K562 (cell line): Measurements from ENCODE around the gene PPM1N. TPM values are rescaled to one million over a fixed set of nuclear protein-coding genes. Genes with fewer than 3 reads are reported as not detected.

Experiments
- ARID2 ChIP-seq: fragments of 450-650 bp; IDR thresholded peaks from 2 replicates; pipeline ENCODE4 v1.6.1; 2017; ENCODE audit warnings: antibody characterized with exemption, mild to moderate bottlenecking
- CCAR2 ChIP-seq: fragments of 200-400 bp; formaldehyde crosslinking; IDR thresholded peaks from 2 replicates; pipeline ENCODE4 v1.6.1; 2017; ENCODE audit warnings: mild to moderate bottlenecking, low read depth, low read length
- DDX20 ChIP-seq: fragments of 450-650 bp; IDR thresholded peaks from 2 replicates; pipeline ENCODE4 v1.6.1; 2016; ENCODE audit warnings: missing genetic modification characterization, low read depth, mild to moderate bottlenecking, missing compliant biosample characterization, moderate library complexity
- DLX4 ChIP-seq: fragments of 250-450 bp; sonication (Bioruptor Pico); IDR thresholded peaks from 2 replicates; pipeline ENCODE4 v1.6.1; 2021; ENCODE audit warnings: mild to moderate bottlenecking
- EP300 ChIP-seq: IDR thresholded peaks from 2 replicates; pipeline ENCODE4 v1.6.1; 2012; ENCODE audit warnings: low read length, improper control_type of control experiment
- GTF2E2 ChIP-seq: fragments of 200-800 bp; sonication (Bioruptor generic); IDR thresholded peaks from 2 replicates; pipeline ENCODE4 v1.6.1; 2016; ENCODE audit warnings: missing genetic modification characterization, missing compliant biosample characterization
- HDGF ChIP-seq: fragments of 450-650 bp; IDR thresholded peaks from 2 replicates; pipeline ENCODE4 v1.6.1; 2016
- HINFP ChIP-seq: fragments of 450-650 bp; conservative IDR thresholded peaks from 2 replicates; pipeline ENCODE4 v1.6.1; 2016; ENCODE audit warnings: missing genetic modification characterization, low read depth, mild to moderate bottlenecking, control low read depth, missing compliant biosample characterization
- HNRNPL ChIP-seq: fragments of 200-400 bp; formaldehyde crosslinking; IDR thresholded peaks from 2 replicates; pipeline ENCODE4 v1.6.1; 2017; ENCODE audit warnings: low read depth, mild to moderate bottlenecking, low read length
- MCM2 ChIP-seq: fragments of 450-650 bp; IDR thresholded peaks from 2 replicates; pipeline ENCODE4 v1.6.1; 2017; ENCODE audit warnings: low read depth, mild to moderate bottlenecking
- NR1H2 ChIP-seq: sonication (generic); formaldehyde crosslinking; IDR thresholded peaks from 2 replicates; pipeline ENCODE4 v1.4.0; 2020; ENCODE audit warnings: mild to moderate bottlenecking, missing genetic modification reagents
- PKNOX1 ChIP-seq: fragments of 450-650 bp; IDR thresholded peaks from 2 replicates; pipeline ENCODE4 v1.6.1; 2016
- POLR2A ChIP-seq: fragments of 450-650 bp; conservative IDR thresholded peaks from 2 replicates; pipeline ENCODE4 v1.6.1; 2016
- SREBF1 ChIP-seq: fragments of 150-350 bp; IDR thresholded peaks from 2 replicates; pipeline ENCODE4 v1.6.1; 2014; ENCODE audit warnings: antibody characterized with exemption, low read depth, low read length, borderline replicate concordance
- TAF9B ChIP-seq: fragments of 450-650 bp; IDR thresholded peaks from 2 replicates; pipeline ENCODE4 v1.6.1; 2018; ENCODE audit warnings: mild to moderate bottlenecking; ENCODE audit not compliant: partially characterized antibody
- TRIM24 ChIP-seq, 2 experiments: fragments of 450-650 bp; IDR thresholded peaks; 2 replicates each; pipeline ENCODE4 v1.6.1; 2016
- ZNF609 ChIP-seq: sonication (generic); formaldehyde crosslinking; IDR thresholded peaks from 2 replicates; pipeline ENCODE4 v1.8.1; 2023; ENCODE audit warnings: missing genetic modification reagents, mild to moderate bottlenecking, borderline replicate concordance
- ZNF655 ChIP-seq: fragments of 250-450 bp; sonication (Bioruptor Pico); IDR thresholded peaks from 2 replicates; pipeline ENCODE4 v1.5.0; 2021
- ZNF695 ChIP-seq: fragments of 450-650 bp; formaldehyde crosslinking; IDR thresholded peaks from 2 replicates; pipeline ENCODE4 v1.4.0; 2020; ENCODE audit warnings: mild to moderate bottlenecking, moderate library complexity
- polyA plus RNA-seq, 8 experiments: library from polyadenylated mRNA; depleted of rRNA in 4 of 8; stranded (reverse) in 5 of 8; unstranded in 3 of 8; fragments of >200 nt; fragmentation: Nextera tagmentation in 2 of 8; fragmentation: Illumina TruSeq in 1 of 8; extraction: Ambion mirVana in 2 of 8; extraction: Trizol in 1 of 8; gene quantifications; 2 replicates each; pipeline versions ENCODE4 v1.2.1 to v1.2.3, GENCODE V29; 2011 to 2014; ENCODE audit warnings: inconsistent platforms in 1 of 8, missing spikeins in 1 of 8
- total RNA-seq, 7 experiments: library from RNA; depleted of rRNA in 6 of 7; stranded (reverse); fragments of >200 nt in 6 of 7; fragmentation: Illumina TruSeq in 2 of 7; extraction: Trizol in 2 of 7; gene quantifications; 2 replicates each; pipeline versions ENCODE4 v1.2.1 to v1.2.3, GENCODE V29; 2011 to 2021; ENCODE audit warnings: low replicate concordance in 1 of 7

Gene PPM1N
- total and polyA plus RNA-seq, 9 of the 15 experiments (the other 6 are each of a cell fraction or from before 2014, with no cell fraction given) = 4.5 to 15.6 (median 8.7) TPM

GRCh38 chr19:45506989-45507871, 9.0 kb downstream of the PPM1N start, which contains the start of gene VASP (continued):
- TF ChIP-seq SREBF1 (no peak), EP300 (no peak; the same call in 1 of the 2 replicates), GTF2E2 (tag) (no peak; the same call in 1 of the 2 replicates), MCM2 (no peak), CCAR2 (no peak), ZNF609 (CRISPR knock-in tag) (no peak), DLX4 (CRISPR knock-in tag) (no peak), TAF9B (peak; percentile 70), POLR2A (peak; percentile 98), HDGF (no peak), PKNOX1 (no peak), NR1H2 (CRISPR knock-in tag) (peak; percentile 16; the same call in 1 of the 2 replicates), TRIM24 (IDR thresholded peaks at IDR 0.05) (no peak), ZNF695 (CRISPR knock-in tag) (0 out of 2 replicates have a peak, but pooled peaks have one; percentile 13), HNRNPL (no peak), HINFP (tag) (no peak), ZNF655 (CRISPR knock-in tag) (no peak), ARID2 (no peak), DDX20 (tag) (no peak)
